Keratinocyte (primary cell): ENCODE measurements around the gene EIF5A2. TPM values are rescaled to one million over a fixed set of nuclear protein-coding genes. Genes with fewer than 3 reads are reported as not detected.

Experiments
- DNase-seq: peaks from one replicate; pipeline ENCODE4 v3.0.0-alpha.2; 2011; ENCODE audit warnings: low read depth, missing footprints, low spot score
- FAIRE-seq: peaks from 2 replicates; lab custom pipeline; 2011; peaks lifted over from hg19 to GRCh38; lab: Jason Lieb, UNC
- H2AFZ ChIP-seq: 2 replicates; pipeline ENCODE4 v1.6.0; 2012; ENCODE audit warnings: low read length, control low read depth, inconsistent platforms; ENCODE audit not compliant: control insufficient read depth
- H3K27ac ChIP-seq: 2 replicates; pipeline ENCODE4 v1.5.1; 2011; ENCODE audit warnings: low read length; ENCODE audit not compliant: control insufficient read depth, insufficient read depth
- H3K27me3 ChIP-seq: 3 replicates; pipeline ENCODE4 v1.6.0; 2011; ENCODE audit warnings: low read length; ENCODE audit not compliant: control insufficient read depth, insufficient read depth; ENCODE audit errors: extremely low read depth
- H3K36me3 ChIP-seq, 2 experiments: 2 replicates in 1 of 2; 3 replicates in 1 of 2; pipeline ENCODE4 v1.5.1; 2011; ENCODE audit warnings: low read length in 2 of 2, mild to moderate bottlenecking in 1 of 2; ENCODE audit not compliant: control insufficient read depth in 2 of 2, insufficient read depth in 2 of 2; ENCODE audit errors: extremely low read depth in 1 of 2
- H3K4me1 ChIP-seq: 3 replicates; pipeline ENCODE4 v1.5.1; 2011; ENCODE audit warnings: low read length; ENCODE audit not compliant: control insufficient read depth, insufficient read depth; ENCODE audit errors: extremely low read depth
- H3K4me2 ChIP-seq: 3 replicates; pipeline ENCODE4 v1.6.0; 2011; ENCODE audit warnings: low read depth, low read length; ENCODE audit not compliant: control insufficient read depth, insufficient read depth; ENCODE audit errors: extremely low read depth
- H3K4me3 ChIP-seq, 3 experiments: fragments of 200-600 bp in 1 of 3; sonication (generic) in 1 of 3; 2 replicates in 2 of 3; 3 replicates in 1 of 3; pipeline ENCODE4 v1.5.1; 2011 to 2016; ENCODE audit warnings: low read length in 3 of 3, mild to moderate bottlenecking in 3 of 3, control low read depth in 2 of 3, inconsistent platforms in 1 of 3, low read depth in 1 of 3, mixed read lengths in 1 of 3, mixed run types in 1 of 3, moderate library complexity in 1 of 3; ENCODE audit not compliant: control insufficient read depth in 2 of 3, insufficient read depth in 2 of 3; ENCODE audit errors: extremely low read depth in 1 of 3
- H3K79me2 ChIP-seq: 2 replicates; pipeline ENCODE4 v1.6.0; 2012; ENCODE audit warnings: low read length; ENCODE audit not compliant: control insufficient read depth, insufficient read depth
- H3K9ac ChIP-seq: 3 replicates; pipeline ENCODE4 v1.6.0; 2011; ENCODE audit warnings: low read length; ENCODE audit not compliant: control insufficient read depth, insufficient read depth; ENCODE audit errors: extremely low read depth
- H3K9me1 ChIP-seq: 3 replicates; pipeline ENCODE4 v1.6.0; 2011; ENCODE audit warnings: low read length; ENCODE audit not compliant: control insufficient read depth, insufficient read depth; ENCODE audit errors: extremely low read depth
- H3K9me3 ChIP-seq: 2 replicates; pipeline ENCODE4 v1.5.1; 2012; ENCODE audit warnings: low read depth, low read length; ENCODE audit not compliant: control insufficient read depth
- H4K20me1 ChIP-seq: 3 replicates; pipeline ENCODE4 v1.6.0; 2011; ENCODE audit warnings: low read length; ENCODE audit not compliant: control insufficient read depth, insufficient read depth; ENCODE audit errors: extremely low read depth
- EZH2 ChIP-seq: IDR thresholded peaks from one replicate; pipeline ENCODE4 v1.6.1; 2012; ENCODE audit warnings: inconsistent platforms, mild to moderate bottlenecking, low read length, moderate library complexity
- dilution Hi-C: fragments of 300-500 bp; cut with MboI; formaldehyde crosslinking; loops from one replicate; pipeline ENCODE4 v1.7.0; 2020; ENCODE audit warnings: low sequenced_read_pairs; ENCODE audit not compliant: extremely low pct_ligation_motif_present
- polyA plus RNA-seq, 5 experiments: library from polyadenylated mRNA; depleted of rRNA in 3 of 5; stranded (reverse) in 3 of 5; stranded (forward) in 1 of 5; unstranded in 1 of 5; fragments of >200 nt; gene quantifications; 1 replicate in 1 of 5; 2 replicates in 3 of 5; 3 replicates in 1 of 5; pipeline versions ENCODE4 v1.2.1 to v1.2.3, GENCODE V29; 2011 to 2012; ENCODE audit warnings: missing spikeins in 2 of 5, low read depth in 1 of 5, low replicate concordance in 1 of 5
- TF ChIP-seq, protein P1 (sequence below), 3 experiments: IDR thresholded peaks in 1 of 3; conservative IDR thresholded peaks in 1 of 3; optimal IDR thresholded peaks in 1 of 3; 2 replicates in 2 of 3; 3 replicates in 1 of 3; pipeline versions ENCODE3 to v1.5.1; 2011; ENCODE audit warnings: low read length in 3 of 3, mild to moderate bottlenecking in 3 of 3, moderate library complexity in 2 of 3, control low read depth in 1 of 3, inconsistent platforms in 1 of 3; ENCODE audit not compliant: insufficient read depth in 2 of 3; ENCODE audit errors: extremely low read depth in 1 of 3

The EIF5A2 gene
- polyA plus RNA-seq, 1 donor (not counting 4 experiments of a cell fraction or from before 2014, with no cell fraction given): 19.2 TPM

DNA sequence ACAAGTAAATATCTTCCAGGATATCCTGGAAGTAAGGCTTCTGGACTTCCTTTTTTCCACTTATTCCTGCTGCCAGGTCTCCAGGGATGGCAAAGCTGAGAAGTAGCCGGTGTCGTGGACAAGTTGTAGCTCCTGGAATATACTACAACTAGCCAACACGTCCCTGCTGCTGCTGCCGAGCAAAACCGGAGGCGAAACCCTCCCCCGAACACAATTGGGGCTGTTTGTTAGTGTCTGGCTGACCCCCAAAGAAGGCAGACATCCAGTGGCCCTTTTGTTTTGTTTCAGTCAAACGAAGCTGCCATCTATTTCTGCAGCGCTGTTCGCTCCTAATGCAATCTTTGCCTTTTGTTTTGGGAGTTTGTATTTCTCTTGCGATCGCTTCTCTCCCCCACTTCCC is 45.3 kb upstream of the EIF5A2 start:
- Histone ChIP-seq H3K4me2 (no peak overlapping the region), H3K27ac (no peak overlapping the region), H3K9me3 (no peaks in the 10 kb centered on the region), H2AFZ (no peak overlapping the region), H4K20me1 (no peaks in the 10 kb centered on the region), H3K36me3 (no peaks in the 10 kb centered on the region), H3K79me2 (no peaks in the 10 kb centered on the region), H3K27me3 (no peaks in the 10 kb centered on the region), H3K4me1 (no peaks in the 10 kb centered on the region), H3K9ac (no peak overlapping the region), H3K4me3 (no peak overlapping the region), H3K9me1 (no peaks in the 10 kb centered on the region)
- FAIRE-seq (no peak), DNase-seq (no peak)
- dilution Hi-C loops: no loop called here
- no peak for TF ChIP-seq EZH2
- TF ChIP-seq, protein P1, sequence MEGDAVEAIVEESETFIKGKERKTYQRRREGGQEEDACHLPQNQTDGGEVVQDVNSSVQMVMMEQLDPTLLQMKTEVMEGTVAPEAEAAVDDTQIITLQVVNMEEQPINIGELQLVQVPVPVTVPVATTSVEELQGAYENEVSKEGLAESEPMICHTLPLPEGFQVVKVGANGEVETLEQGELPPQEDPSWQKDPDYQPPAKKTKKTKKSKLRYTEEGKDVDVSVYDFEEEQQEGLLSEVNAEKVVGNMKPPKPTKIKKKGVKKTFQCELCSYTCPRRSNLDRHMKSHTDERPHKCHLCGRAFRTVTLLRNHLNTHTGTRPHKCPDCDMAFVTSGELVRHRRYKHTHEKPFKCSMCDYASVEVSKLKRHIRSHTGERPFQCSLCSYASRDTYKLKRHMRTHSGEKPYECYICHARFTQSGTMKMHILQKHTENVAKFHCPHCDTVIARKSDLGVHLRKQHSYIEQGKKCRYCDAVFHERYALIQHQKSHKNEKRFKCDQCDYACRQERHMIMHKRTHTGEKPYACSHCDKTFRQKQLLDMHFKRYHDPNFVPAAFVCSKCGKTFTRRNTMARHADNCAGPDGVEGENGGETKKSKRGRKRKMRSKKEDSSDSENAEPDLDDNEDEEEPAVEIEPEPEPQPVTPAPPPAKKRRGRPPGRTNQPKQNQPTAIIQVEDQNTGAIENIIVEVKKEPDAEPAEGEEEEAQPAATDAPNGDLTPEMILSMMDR (optimal IDR thresholded peaks at IDR 0.05 in 1 of 3, IDR thresholded peaks at IDR 0.05 in 1 of 3, conservative IDR thresholded peaks at IDR 0.05 in 1 of 3; ENCODE audit: extremely low read depth in 1 of 3, insufficient read depth in 2 of 3, low read length in 3 of 3): no peak

DNA sequence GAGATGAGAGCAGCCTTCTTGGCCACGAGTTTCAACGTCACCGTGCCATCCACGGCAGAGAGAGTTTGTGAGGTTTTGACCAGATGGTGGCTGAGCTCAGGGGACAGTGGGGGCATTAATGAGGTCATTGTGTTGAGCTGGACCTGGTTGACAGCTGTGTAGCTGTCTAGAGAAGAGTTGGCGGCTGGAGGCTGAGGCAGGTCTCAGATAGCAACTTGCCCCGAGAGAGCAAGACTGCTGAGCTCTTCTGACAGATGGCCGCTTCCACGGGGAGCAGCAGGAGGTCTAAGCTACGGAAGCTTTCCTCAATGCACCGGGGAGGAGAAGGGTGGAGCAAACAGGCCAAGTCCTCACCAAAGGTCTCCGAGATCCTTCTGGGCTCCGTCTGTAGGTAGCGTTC is 44.8 kb upstream of the EIF5A2 start:
- H3K9me3 ChIP-seq: no peaks in the 10 kb centered on the region
- H2AFZ ChIP-seq: no peak overlapping the region
- no peak overlapping the region for H3K27ac ChIP-seq
- H3K27me3 ChIP-seq: no peaks in the 10 kb centered on the region
- H3K4me2 ChIP-seq: no peak overlapping the region
- dilution Hi-C loops: no loop called here
- no peaks in the 10 kb centered on the region for H3K4me1 ChIP-seq
- no peak overlapping the region for H3K4me3 ChIP-seq
- H3K9ac ChIP-seq: no peak overlapping the region
- H3K9me1 ChIP-seq: no peaks in the 10 kb centered on the region
- no peak for FAIRE-seq
- no peaks in the 10 kb centered on the region for H3K79me2 ChIP-seq
- DNase-seq: no peak
- TF ChIP-seq, protein P1 (optimal IDR thresholded peaks at IDR 0.05 in 1 of 3, IDR thresholded peaks at IDR 0.05 in 1 of 3, conservative IDR thresholded peaks at IDR 0.05 in 1 of 3; ENCODE audit: extremely low read depth in 1 of 3, insufficient read depth in 2 of 3, low read length in 3 of 3): no peak
- TF ChIP-seq EZH2: no peak
- no peaks in the 10 kb centered on the region for H4K20me1 ChIP-seq
- no peaks in the 10 kb centered on the region for H3K36me3 ChIP-seq
